Erythroblast (primary cell): ENCODE data around the gene ATP2A1.
"Not testable (repeated sequence)": the region's sequence is repeated elsewhere in the genome, so short reads cannot be mapped to it uniquely, and the experiment has no call there.

Source experiments
- GATA1 ChIP-seq: IDR thresholded peaks from 2 replicates; pipeline ENCODE4 v1.6.1; 2011; ENCODE audit warnings: low read depth, mild to moderate bottlenecking, control low read depth, low read length, moderate library complexity
- POLR2A ChIP-seq: IDR thresholded peaks from 2 replicates; pipeline ENCODE4 v1.6.1; 2011; ENCODE audit warnings: mild to moderate bottlenecking, low read length

GRCh38 chr16:28926284-28926683 is 48.0 kb downstream of the ATP2A1 start:
- not testable (repeated sequence) for TF ChIP-seq POLR2A, GATA1
